Activated naive CD8-positive, alpha-beta T cell treated with anti-CD3 and anti-CD28 coated beads, Interleukin-2, amount 10 ng/mL, durations not matched to agents 7 days and 5 days (primary cell): ENCODE data around the gene ZNF474. TPM values are rescaled to one million over a fixed set of nuclear protein-coding genes. Genes with fewer than 3 reads are reported as not detected.

Experiments
- ATAC-seq: fragments of 150-1000 bp; cut with Tn5 transposase; one replicate; pipeline ENCODE4 v1.10.0; 2021; ENCODE audit warnings: low read depth, moderate library complexity
- POLR2A ChIA-PET: fragments of 350-600 bp; sonication (Branson Sonifier 250); formaldehyde crosslinking; loops from one replicate; lab custom pipeline; 2021; ENCODE audit warnings: antibody characterized with exemption; lab: Charles Lee
- DNase-seq: peaks from one replicate; pipeline ENCODE4 v3.0.0; 2021
- H3K27ac Mint-ChIP-seq: one replicate; pipeline ENCODE4 v1.8.0; 2022; ENCODE audit warnings: mild to moderate bottlenecking, mixed read lengths
- H3K27me3 Mint-ChIP-seq: one replicate; pipeline ENCODE4 v1.8.0; 2022; ENCODE audit warnings: mild to moderate bottlenecking, moderate library complexity, mixed read lengths
- H3K36me3 Mint-ChIP-seq: one replicate; pipeline ENCODE4 v1.8.0; 2021; ENCODE audit warnings: mild to moderate bottlenecking, mixed read lengths
- H3K4me1 Mint-ChIP-seq: one replicate; pipeline ENCODE4 v1.8.0; 2021; ENCODE audit warnings: mixed read lengths
- H3K4me3 Mint-ChIP-seq: one replicate; pipeline ENCODE4 v1.8.0; 2022; ENCODE audit warnings: mild to moderate bottlenecking, moderate library complexity, mixed read lengths
- H3K9me3 Mint-ChIP-seq: one replicate; pipeline ENCODE4 v1.8.0; 2021; ENCODE audit warnings: mixed read lengths
- total RNA-seq, 2 experiments: library from RNA; stranded (reverse); gene quantifications; one replicate each; pipeline ENCODE4 v1.2.3, GENCODE V29; 2021

The ZNF474 gene
- total RNA-seq, 2 experiments from 2014 or later: 0.30 TPM; not detected in 1

- Mint-ChIP-seq H3K27me3 (no peaks in the 10 kb centered on the region), H3K27ac (no peak overlapping the region)
- no peak for ATAC-seq
Observed at GRCh38 chr5:122124766-122125165, 4.6 kb upstream of the ZNF474 start.

GRCh38 chr5:122126177-122126755, 3.1 kb upstream of the ZNF474 start:
- Mint-ChIP-seq H3K27ac (no peak overlapping the region), H3K36me3 (no peaks in the 10 kb centered on the region), H3K4me1 (no peaks in the 10 kb centered on the region), H3K4me3 (no peak overlapping the region), H3K9me3 (no peaks in the 10 kb centered on the region), H3K27me3 (peaks cover under 1% of the 10 kb centered on the region)
- ATAC-seq (no peak), DNase-seq (no peak)
- POLR2A ChIA-PET: no interaction called here

More at GRCh38 chr5:122124766-122125165, 4.6 kb upstream of the ZNF474 start:
- Mint-ChIP-seq H3K36me3 (no peaks in the 10 kb centered on the region), H3K4me3 (no peak overlapping the region), H3K9me3 (no peaks in the 10 kb centered on the region), H3K4me1 (no peaks in the 10 kb centered on the region)
- POLR2A ChIA-PET: no interaction called here
- DNase-seq: no peak

- Mint-ChIP-seq H3K36me3 (no peaks in the 10 kb centered on the region), H3K4me1 (no peaks in the 10 kb centered on the region), H3K4me3 (no peak overlapping the region), H3K27ac (no peak overlapping the region), H3K27me3 (peaks cover 3% of the 10 kb centered on the region), H3K9me3 (no peaks in the 10 kb centered on the region)
- POLR2A ChIA-PET: no interaction called here
- DNase-seq: no peak
- ATAC-seq: no peak
Observed at GRCh38 chr5:122126756-122127321, 2.5 kb upstream of the ZNF474 start.

- DNase-seq: no peak
- no peaks in the 10 kb centered on the region for H3K9me3 Mint-ChIP-seq
- no peak for ATAC-seq
- H3K36me3 Mint-ChIP-seq: no peaks in the 10 kb centered on the region
- H3K4me3 Mint-ChIP-seq: no peak overlapping the region
- no peak overlapping the region for H3K27ac Mint-ChIP-seq
- H3K4me1 Mint-ChIP-seq: no peaks in the 10 kb centered on the region
- H3K27me3 Mint-ChIP-seq: peaks cover 3% of the 10 kb centered on the region
- POLR2A ChIA-PET: no interaction called here
Observed at GRCh38 chr5:122130152-122130551, 806 bp downstream of the ZNF474 start.

GRCh38 chr5:122137702-122138101, 8.4 kb downstream of the ZNF474 start:
- peaks cover 4% of the 10 kb centered on the region for H3K27me3 Mint-ChIP-seq
- no peaks in the 10 kb centered on the region for H3K36me3 Mint-ChIP-seq
- H3K4me3 Mint-ChIP-seq: no peak overlapping the region
- no peak for DNase-seq
- no peak overlapping the region for H3K27ac Mint-ChIP-seq
- POLR2A ChIA-PET: no interaction called here
- peaks cover 9% of the 10 kb centered on the region for H3K4me1 Mint-ChIP-seq
- no peaks in the 10 kb centered on the region for H3K9me3 Mint-ChIP-seq
- peak; percentile 60 for ATAC-seq

GRCh38 chr5:122138356-122138755, 9.0 kb downstream of the ZNF474 start:
- peaks cover 4% of the 10 kb centered on the region for H3K27me3 Mint-ChIP-seq
- H3K9me3 Mint-ChIP-seq: no peaks in the 10 kb centered on the region
- H3K4me1 Mint-ChIP-seq: peaks cover 9% of the 10 kb centered on the region
- H3K4me3 Mint-ChIP-seq: no peak overlapping the region
- POLR2A ChIA-PET: no interaction called here
- DNase-seq: no peak
- no peak for ATAC-seq
- H3K36me3 Mint-ChIP-seq: no peaks in the 10 kb centered on the region
- H3K27ac Mint-ChIP-seq: no peak overlapping the region

GRCh38 chr5:122140900-122141299, 11.6 kb downstream of the ZNF474 start:
- no peaks in the 10 kb centered on the region for H3K36me3 Mint-ChIP-seq
- peaks cover 4% of the 10 kb centered on the region for H3K27me3 Mint-ChIP-seq
- POLR2A ChIA-PET: interaction anchor here (0.7 kb wide), 1 partner anchor 24 kb away, joined by 3 read pairs; no protein-coding TSS in a partner anchor
- no peak overlapping the region for H3K4me3 Mint-ChIP-seq
- H3K27ac Mint-ChIP-seq: no peak overlapping the region
- peaks cover 9% of the 10 kb centered on the region for H3K4me1 Mint-ChIP-seq
- ATAC-seq (no peak), DNase-seq (no peak)
- H3K9me3 Mint-ChIP-seq: no peaks in the 10 kb centered on the region

GRCh38 chr5:122141751-122142150, 12.4 kb downstream of the ZNF474 start:
- no peak overlapping the region for H3K4me3 Mint-ChIP-seq
- no peaks in the 10 kb centered on the region for H3K9me3 Mint-ChIP-seq
- POLR2A ChIA-PET: no interaction called here
- H3K36me3 Mint-ChIP-seq: no peaks in the 10 kb centered on the region
- no peak for DNase-seq
- no peak overlapping the region for H3K27ac Mint-ChIP-seq
- H3K27me3 Mint-ChIP-seq: peaks cover 4% of the 10 kb centered on the region
- peaks cover 9% of the 10 kb centered on the region for H3K4me1 Mint-ChIP-seq
- ATAC-seq: no peak

GRCh38 chr5:122142480-122143164, 13.3 kb downstream of the ZNF474 start:
- no peaks in the 10 kb centered on the region for H3K36me3 Mint-ChIP-seq
- ATAC-seq (no peak), DNase-seq (no peak)
- POLR2A ChIA-PET: no interaction called here
- no peaks in the 10 kb centered on the region for H3K9me3 Mint-ChIP-seq
- no peak overlapping the region for H3K27ac Mint-ChIP-seq
- H3K4me1 Mint-ChIP-seq: peaks cover 4% of the 10 kb centered on the region
- peaks cover 3% of the 10 kb centered on the region for H3K27me3 Mint-ChIP-seq
- no peak overlapping the region for H3K4me3 Mint-ChIP-seq

- ATAC-seq (no peak), DNase-seq (no peak)
- H3K27ac Mint-ChIP-seq: no peak overlapping the region
- no peak overlapping the region for H3K4me3 Mint-ChIP-seq
- no peaks in the 10 kb centered on the region for H3K9me3 Mint-ChIP-seq
- H3K36me3 Mint-ChIP-seq: no peaks in the 10 kb centered on the region
- POLR2A ChIA-PET: no interaction called here
- H3K4me1 Mint-ChIP-seq: no peaks in the 10 kb centered on the region
- no peaks in the 10 kb centered on the region for H3K27me3 Mint-ChIP-seq
Observed at GRCh38 chr5:122144236-122144635, 14.9 kb downstream of the ZNF474 start.

GRCh38 chr5:122145906-122146305, 16.6 kb downstream of the ZNF474 start:
- DNase-seq (no peak), ATAC-seq (no peak)
- POLR2A ChIA-PET: no interaction called here
- Mint-ChIP-seq H3K36me3 (no peaks in the 10 kb centered on the region), H3K27me3 (no peaks in the 10 kb centered on the region), H3K27ac (no peak overlapping the region), H3K4me1 (no peaks in the 10 kb centered on the region), H3K9me3 (no peaks in the 10 kb centered on the region), H3K4me3 (no peak overlapping the region)

GRCh38 chr5:122149321-122150090, 20.2 kb downstream of the ZNF474 start:
- no peaks in the 10 kb centered on the region for H3K36me3 Mint-ChIP-seq
- no peak for ATAC-seq

GRCh38 chr5:122150215-122150614, 20.9 kb downstream of the ZNF474 start:
- ATAC-seq (no peak), DNase-seq (no peak)
- Mint-ChIP-seq H3K4me3 (no peak overlapping the region), H3K36me3 (no peaks in the 10 kb centered on the region), H3K9me3 (no peaks in the 10 kb centered on the region), H3K27me3 (no peaks in the 10 kb centered on the region), H3K27ac (no peak overlapping the region), H3K4me1 (peaks cover 3% of the 10 kb centered on the region)
- POLR2A ChIA-PET: no interaction called here

More at GRCh38 chr5:122149321-122150090, 20.2 kb downstream of the ZNF474 start:
- peaks cover 3% of the 10 kb centered on the region for H3K4me1 Mint-ChIP-seq
- POLR2A ChIA-PET: no interaction called here
- H3K9me3 Mint-ChIP-seq: no peaks in the 10 kb centered on the region
- H3K27ac Mint-ChIP-seq: no peak overlapping the region
- no peak for DNase-seq
- H3K4me3 Mint-ChIP-seq: no peak overlapping the region
- H3K27me3 Mint-ChIP-seq: no peaks in the 10 kb centered on the region
